ENCODE measurements around the gene FAM131B. TPM values are rescaled to one million over a fixed set of nuclear protein-coding genes. Genes with fewer than 3 reads are reported as not detected.
A peak's percentile ranks its signal among the peaks of the same experiment; 100 is the strongest.

The FAM131B gene
- 1 to 10 TPM in 1 of 2 donors, under 1 TPM in 1; 0.80 to 1.1 TPM for total RNA-seq
- under 1 TPM; 0.18 to 0.29 TPM for polyA plus RNA-seq
- long read RNA-seq, donor 1, full-length matches to known transcripts = 2 of 476 reads
- long read RNA-seq, donor 1, partial matches to known transcripts = 426 of 476 reads
- long read RNA-seq, donor 1, other reads (novel, unspliced or antisense) = 48 of 476 reads
- long read RNA-seq, donor 2 = 0 reads
- long read RNA-seq, donor 3 = 0 reads
- long read RNA-seq, donor 4 = 0 reads
- long read RNA-seq, donor 5 = 0 reads

GRCh38 chr7:143362131-143363015 lies at the start of gene FAM131B:
TSS of gene FAM131B (minus strand) at chr7:143362713. CDS start at chr7:143362603, 110 bp downstream.
- peak in 2 of 3 donors; percentile 20 to 33 for DNase-seq
- Histone ChIP-seq H3K36me3 (ENCODE audit: control insufficient read depth in 4 of 4, insufficient read depth in 4 of 4, low read length in 4 of 4) (no peaks in the 10 kb centered on the region), H3K27me3 (ENCODE audit: control insufficient read depth in 3 of 3, insufficient read depth in 3 of 3, low read length in 2 of 3) (peaks cover 0 to 67% (median 29%) of the 10 kb centered on the region in 3 donors), H3K9me3 (ENCODE audit: control insufficient read depth in 4 of 4, insufficient read depth in 3 of 4, low read length in 3 of 4) (no peaks in the 10 kb centered on the region), H3K9ac (ENCODE audit: insufficient read depth in 1 of 2, low read length in 2 of 2) (no peak within 1 kb of the TSS), H3K4me1 (ENCODE audit: control insufficient read depth in 5 of 5, insufficient read depth in 5 of 5, low read length in 5 of 5) (peaks cover 0 to 8% (median 0%) of the 10 kb centered on the region in 5 donors), H3K4me3 (peak within 1 kb of the TSS; percentile 11), H3K27ac (ENCODE audit: low read depth in 1 of 2, low read length in 1 of 2) (no peak within 1 kb of the TSS)
- 1 to 2% methylated on average over 44 to 112 of the region's 112 CpGs for WGBS, 2 donors
- TF ChIP-seq CTCF (IDR thresholded peaks at IDR 0.05; ENCODE audit: control extremely low read depth, extremely low read depth) = no peak
- ATAC-seq (ENCODE audit: insufficient read depth, low FRiP score) = no peak

- ATAC-seq (ENCODE audit: insufficient read depth, low FRiP score) = no peak
- no peak overlapping the region for H3K9ac ChIP-seq (ENCODE audit: insufficient read depth in 1 of 2, low read length in 2 of 2)
- no peaks in the 10 kb centered on the region for H3K27me3 ChIP-seq (ENCODE audit: control insufficient read depth in 3 of 3, insufficient read depth in 3 of 3, low read length in 2 of 3)
- H3K36me3 ChIP-seq (ENCODE audit: control insufficient read depth in 4 of 4, insufficient read depth in 4 of 4, low read length in 4 of 4) = no peaks in the 10 kb centered on the region
- WGBS, 2 donors = 53 to 73% methylated on average over 5 of the region's 5 CpGs
- no peak for TF ChIP-seq CTCF (IDR thresholded peaks at IDR 0.05; ENCODE audit: control extremely low read depth, extremely low read depth)
- no peaks in the 10 kb centered on the region for H3K9me3 ChIP-seq (ENCODE audit: control insufficient read depth in 4 of 4, insufficient read depth in 3 of 4, low read length in 3 of 4)
- H3K4me3 ChIP-seq = no peak overlapping the region
- DNase-seq = no peak
- no peak overlapping the region for H3K27ac ChIP-seq (ENCODE audit: low read depth in 1 of 2, low read length in 1 of 2)
- H3K4me1 ChIP-seq (ENCODE audit: control insufficient read depth in 5 of 5, insufficient read depth in 5 of 5, low read length in 5 of 5) = peaks cover 0 to 52% (median 20%) of the 10 kb centered on the region in 5 donors
These were observed 49.6 kb upstream of the FAM131B start for GRCh38 chr7:143411976-143412708.

GRCh38 chr7:143410521-143411004 lies 48.0 kb upstream of the FAM131B start:
- ATAC-seq (ENCODE audit: insufficient read depth, low FRiP score) (no peak), DNase-seq (peak; percentile 57 to 84 (median 68))
- Histone ChIP-seq H3K27ac (ENCODE audit: low read depth in 1 of 2, low read length in 1 of 2) (peak overlapping the region in 1 of 2 donors; percentile 46), H3K4me1 (ENCODE audit: control insufficient read depth in 5 of 5, insufficient read depth in 5 of 5, low read length in 5 of 5) (peaks cover 0 to 58% (median 32%) of the 10 kb centered on the region in 5 donors), H3K9ac (ENCODE audit: insufficient read depth in 1 of 2, low read length in 2 of 2) (no peak overlapping the region), H3K36me3 (ENCODE audit: control insufficient read depth in 4 of 4, insufficient read depth in 4 of 4, low read length in 4 of 4) (no peaks in the 10 kb centered on the region), H3K9me3 (ENCODE audit: control insufficient read depth in 4 of 4, insufficient read depth in 3 of 4, low read length in 3 of 4) (no peaks in the 10 kb centered on the region), H3K27me3 (ENCODE audit: control insufficient read depth in 3 of 3, insufficient read depth in 3 of 3, low read length in 2 of 3) (no peaks in the 10 kb centered on the region), H3K4me3 (no peak overlapping the region)
- no peak for TF ChIP-seq CTCF (IDR thresholded peaks at IDR 0.05; ENCODE audit: control extremely low read depth, extremely low read depth)
- WGBS, 2 donors = 14 to 34% methylated on average over 6 of the region's 6 CpGs

Measured in lung (tissue), 16 donors.